DOHH2 (cell line): ENCODE results near the gene SV2C.

Experiments
- H3F3A ChIP-seq: fragments of 200-600 bp; sonication (generic), shearing (Covaris generic); 2 replicates; pipeline ENCODE4 v1.6.0; 2016; ENCODE audit warnings: antibody characterized with exemption, mild to moderate bottlenecking; ENCODE audit not compliant: control insufficient read depth, insufficient read depth
- H3K27ac ChIP-seq: fragments of 200-600 bp; sonication (generic); 2 replicates; pipeline ENCODE4 v1.5.1; 2014; ENCODE audit warnings: low read depth, mild to moderate bottlenecking, low read length, moderate library complexity
- H3K27me3 ChIP-seq: fragments of 200-600 bp; sonication (generic); 2 replicates; pipeline ENCODE4 v1.6.1; 2014; ENCODE audit warnings: mild to moderate bottlenecking, low read length, mixed read lengths; ENCODE audit not compliant: control insufficient read depth
- H3K36me3 ChIP-seq: fragments of 200-600 bp; sonication (generic); 2 replicates; pipeline ENCODE4 v1.6.1; 2014; ENCODE audit warnings: mild to moderate bottlenecking, low read length, moderate library complexity, mixed read lengths; ENCODE audit not compliant: control insufficient read depth
- H3K4me1 ChIP-seq: fragments of 200-600 bp; sonication (generic); 2 replicates; pipeline ENCODE4 v1.6.1; 2014; ENCODE audit warnings: mild to moderate bottlenecking, low read length, mixed read lengths; ENCODE audit not compliant: control insufficient read depth
- H3K4me2 ChIP-seq: fragments of 200-600 bp; sonication (generic); 2 replicates; pipeline ENCODE4 v1.6.0; 2014; ENCODE audit warnings: mild to moderate bottlenecking, low read length, moderate library complexity
- H3K4me3 ChIP-seq: fragments of 200-600 bp; sonication (generic); 2 replicates; pipeline ENCODE4 v1.5.1; 2014; ENCODE audit warnings: mild to moderate bottlenecking, low read length, mixed read lengths
- H3K79me2 ChIP-seq: fragments of 200-600 bp; sonication (generic); 2 replicates; pipeline ENCODE4 v1.6.1; 2014; ENCODE audit warnings: mild to moderate bottlenecking, low read length, mixed read lengths; ENCODE audit not compliant: control insufficient read depth
- H3K9me2 ChIP-seq: fragments of 200-600 bp; sonication (generic); replicated peaks from 2 replicates; pipeline ENCODE4 v1.6.1; 2014; ENCODE audit warnings: mild to moderate bottlenecking, low read length, mixed read lengths; ENCODE audit not compliant: control insufficient read depth
- H3K9me3 ChIP-seq: fragments of 200-600 bp; sonication (generic); 2 replicates; pipeline ENCODE4 v1.6.1; 2014; ENCODE audit warnings: antibody characterized with exemption, low read length, mixed read lengths; ENCODE audit not compliant: control insufficient read depth, insufficient read depth
- H4K20me1 ChIP-seq: fragments of 200-600 bp; sonication (generic); 2 replicates; pipeline ENCODE4 v1.6.0; 2014; ENCODE audit warnings: low read depth, mild to moderate bottlenecking, antibody characterized with exemption, low read length, moderate library complexity; ENCODE audit not compliant: control insufficient read depth, insufficient read depth
- EZH2phosphoT487 ChIP-seq: fragments of 200-600 bp; sonication (generic); IDR thresholded peaks from 2 replicates; pipeline ENCODE4 v1.6.1; 2017; ENCODE audit warnings: borderline replicate concordance, mild to moderate bottlenecking, antibody characterized with exemption, low read length, moderate library complexity, mixed read lengths
- TF ChIP-seq, protein P1 (sequence below): fragments of 200-600 bp; sonication (generic); IDR thresholded peaks from one replicate; pipeline ENCODE4 v1.5.1; 2014; ENCODE audit warnings: antibody characterized with exemption, mild to moderate bottlenecking, low read depth, low read length; ENCODE audit not compliant: poor library complexity, severe bottlenecking

SV2C gene

DNA sequence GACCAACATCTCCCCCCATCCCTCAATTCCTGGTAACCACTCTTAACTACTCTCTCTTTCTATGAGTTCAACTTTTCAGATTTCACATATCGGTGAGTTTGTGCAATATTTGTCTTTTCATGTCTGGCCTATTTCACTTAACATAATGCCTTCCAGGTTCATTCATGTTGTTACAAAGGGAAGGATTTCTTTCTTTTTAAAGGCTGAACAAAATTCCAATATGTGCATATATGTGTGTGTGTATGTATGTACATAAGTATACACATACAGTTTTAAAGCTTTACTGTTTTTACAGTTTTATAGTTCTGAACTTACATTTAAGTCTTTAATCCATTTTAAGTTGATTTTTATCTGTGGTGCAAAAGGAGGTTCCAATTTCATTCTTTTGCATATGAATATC lies 130.7 kb downstream of the SV2C start:
- no peaks in the 10 kb centered on the region for H3K9me2 ChIP-seq
- peaks cover 12% of the 10 kb centered on the region; the same call in 1 of the 2 replicates for H3K9me3 ChIP-seq
- no peaks in the 10 kb centered on the region for H3K79me2 ChIP-seq
- no peaks in the 10 kb centered on the region for H3K4me1 ChIP-seq
- H3K27me3 ChIP-seq, result no peaks in the 10 kb centered on the region; the same call in 1 of the 2 replicates
- TF ChIP-seq, protein P1, sequence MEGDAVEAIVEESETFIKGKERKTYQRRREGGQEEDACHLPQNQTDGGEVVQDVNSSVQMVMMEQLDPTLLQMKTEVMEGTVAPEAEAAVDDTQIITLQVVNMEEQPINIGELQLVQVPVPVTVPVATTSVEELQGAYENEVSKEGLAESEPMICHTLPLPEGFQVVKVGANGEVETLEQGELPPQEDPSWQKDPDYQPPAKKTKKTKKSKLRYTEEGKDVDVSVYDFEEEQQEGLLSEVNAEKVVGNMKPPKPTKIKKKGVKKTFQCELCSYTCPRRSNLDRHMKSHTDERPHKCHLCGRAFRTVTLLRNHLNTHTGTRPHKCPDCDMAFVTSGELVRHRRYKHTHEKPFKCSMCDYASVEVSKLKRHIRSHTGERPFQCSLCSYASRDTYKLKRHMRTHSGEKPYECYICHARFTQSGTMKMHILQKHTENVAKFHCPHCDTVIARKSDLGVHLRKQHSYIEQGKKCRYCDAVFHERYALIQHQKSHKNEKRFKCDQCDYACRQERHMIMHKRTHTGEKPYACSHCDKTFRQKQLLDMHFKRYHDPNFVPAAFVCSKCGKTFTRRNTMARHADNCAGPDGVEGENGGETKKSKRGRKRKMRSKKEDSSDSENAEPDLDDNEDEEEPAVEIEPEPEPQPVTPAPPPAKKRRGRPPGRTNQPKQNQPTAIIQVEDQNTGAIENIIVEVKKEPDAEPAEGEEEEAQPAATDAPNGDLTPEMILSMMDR, result no peak
- no peak for TF ChIP-seq EZH2phosphoT487
- H3K27ac ChIP-seq, result no peak overlapping the region
- H3F3A ChIP-seq, result no peaks in the 10 kb centered on the region
- H3K4me3 ChIP-seq, result no peak overlapping the region
- no peaks in the 10 kb centered on the region for H3K36me3 ChIP-seq
- H4K20me1 ChIP-seq, result no peaks in the 10 kb centered on the region
- no peak overlapping the region for H3K4me2 ChIP-seq

DNA sequence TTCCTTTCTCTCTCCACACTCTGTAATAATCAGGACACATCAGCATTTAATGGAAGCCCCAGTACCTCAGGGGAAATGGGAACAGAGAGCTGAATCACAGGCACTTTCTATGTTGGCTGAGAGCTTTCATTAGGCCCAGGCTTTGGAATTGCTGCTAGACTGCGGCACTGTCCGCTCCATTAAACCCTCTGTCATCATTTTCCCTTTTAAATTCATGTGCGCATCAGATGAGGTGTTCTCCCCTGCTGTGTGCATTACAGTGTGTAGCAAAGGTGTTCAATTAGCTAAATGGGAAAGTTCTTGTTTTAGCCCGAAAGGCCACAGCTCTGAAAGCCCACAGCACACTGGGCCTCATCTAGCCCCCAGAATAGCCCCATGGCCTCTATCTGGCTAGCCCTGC lies 133.6 kb downstream of the SV2C start:
- H3K4me1 ChIP-seq, result no peaks in the 10 kb centered on the region
- no peaks in the 10 kb centered on the region for H3K9me2 ChIP-seq
- no peaks in the 10 kb centered on the region for H3F3A ChIP-seq
- H3K9me3 ChIP-seq, result no peaks in the 10 kb centered on the region; the same call in 1 of the 2 replicates
- H3K79me2 ChIP-seq, result no peaks in the 10 kb centered on the region
- no peak overlapping the region for H3K4me3 ChIP-seq
- no peaks in the 10 kb centered on the region; the same call in 1 of the 2 replicates for H3K27me3 ChIP-seq
- no peak overlapping the region for H3K27ac ChIP-seq
- no peak overlapping the region for H3K4me2 ChIP-seq
- TF ChIP-seq, protein P1, result no peak
- TF ChIP-seq EZH2phosphoT487, result no peak
- H4K20me1 ChIP-seq, result no peaks in the 10 kb centered on the region
- no peaks in the 10 kb centered on the region for H3K36me3 ChIP-seq

DNA sequence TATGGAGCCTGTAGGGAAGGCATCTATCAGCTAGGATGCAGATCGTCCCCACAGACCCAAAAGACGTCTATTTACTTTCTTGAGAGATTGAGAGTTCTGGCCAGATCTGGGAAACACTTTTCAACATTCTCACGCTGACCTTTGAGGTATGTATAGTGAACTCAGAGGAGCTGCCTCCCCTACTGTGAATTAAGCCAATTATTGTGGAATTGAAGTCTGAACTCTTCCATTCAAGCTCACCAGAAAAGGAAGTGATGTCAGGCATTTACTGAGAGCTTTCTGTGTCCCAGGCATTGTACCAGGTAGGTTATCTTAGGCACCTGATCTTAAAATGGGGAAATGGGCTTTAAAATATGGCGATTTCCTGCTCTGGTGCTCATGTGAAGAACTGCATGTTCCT lies 136.5 kb downstream of the SV2C start:
- H3F3A ChIP-seq, result no peaks in the 10 kb centered on the region
- H3K27ac ChIP-seq, result no peak overlapping the region
- H3K27me3 ChIP-seq, result peaks cover 2% of the 10 kb centered on the region; the same call in 1 of the 2 replicates
- no peak overlapping the region for H3K4me3 ChIP-seq
- TF ChIP-seq, protein P1, result no peak
- no peak for TF ChIP-seq EZH2phosphoT487
- no peaks in the 10 kb centered on the region for H3K4me1 ChIP-seq
- H3K36me3 ChIP-seq, result no peaks in the 10 kb centered on the region
- H3K9me2 ChIP-seq, result no peaks in the 10 kb centered on the region
- H4K20me1 ChIP-seq, result no peaks in the 10 kb centered on the region
- H3K79me2 ChIP-seq, result no peaks in the 10 kb centered on the region
- H3K4me2 ChIP-seq, result no peak overlapping the region
- H3K9me3 ChIP-seq, result no peaks in the 10 kb centered on the region; the same call in 1 of the 2 replicates
